Measurements from ENCODE around the gene PARD3.

PARD3 gene

GRCh38 chr10:34553747-34554146, 261.3 kb downstream of the PARD3 start:
- Histone ChIP-seq H3K27ac (no peak overlapping the region), H3K4me3 (no peak overlapping the region), H3K4me1 (peaks cover 0 to 12% (median 0%) of the 10 kb centered on the region in 4 donors), H3K9me3 (no peaks in the 10 kb centered on the region), H3K27me3 (no peaks in the 10 kb centered on the region), H3K36me3 (no peaks in the 10 kb centered on the region)
- TF ChIP-seq, protein P1, sequence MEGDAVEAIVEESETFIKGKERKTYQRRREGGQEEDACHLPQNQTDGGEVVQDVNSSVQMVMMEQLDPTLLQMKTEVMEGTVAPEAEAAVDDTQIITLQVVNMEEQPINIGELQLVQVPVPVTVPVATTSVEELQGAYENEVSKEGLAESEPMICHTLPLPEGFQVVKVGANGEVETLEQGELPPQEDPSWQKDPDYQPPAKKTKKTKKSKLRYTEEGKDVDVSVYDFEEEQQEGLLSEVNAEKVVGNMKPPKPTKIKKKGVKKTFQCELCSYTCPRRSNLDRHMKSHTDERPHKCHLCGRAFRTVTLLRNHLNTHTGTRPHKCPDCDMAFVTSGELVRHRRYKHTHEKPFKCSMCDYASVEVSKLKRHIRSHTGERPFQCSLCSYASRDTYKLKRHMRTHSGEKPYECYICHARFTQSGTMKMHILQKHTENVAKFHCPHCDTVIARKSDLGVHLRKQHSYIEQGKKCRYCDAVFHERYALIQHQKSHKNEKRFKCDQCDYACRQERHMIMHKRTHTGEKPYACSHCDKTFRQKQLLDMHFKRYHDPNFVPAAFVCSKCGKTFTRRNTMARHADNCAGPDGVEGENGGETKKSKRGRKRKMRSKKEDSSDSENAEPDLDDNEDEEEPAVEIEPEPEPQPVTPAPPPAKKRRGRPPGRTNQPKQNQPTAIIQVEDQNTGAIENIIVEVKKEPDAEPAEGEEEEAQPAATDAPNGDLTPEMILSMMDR (IDR thresholded peaks at IDR 0.05), result no peak
- DNase-seq, result no peak
- intact Hi-C loops (cut with DNase I; ENCODE audit: low total_unique reads), result no loop called here

- no peaks in the 10 kb centered on the region for H3K36me3 ChIP-seq
- no peak overlapping the region for H3K4me3 ChIP-seq
- TF ChIP-seq, protein P1 (IDR thresholded peaks at IDR 0.05), result no peak
- intact Hi-C loops (cut with DNase I; ENCODE audit: low total_unique reads), result no loop called here
- H3K27ac ChIP-seq, result no peak overlapping the region
- peaks cover 0 to 35% (median 0%) of the 10 kb centered on the region in 4 donors for H3K4me1 ChIP-seq
- H3K27me3 ChIP-seq, result no peaks in the 10 kb centered on the region
- DNase-seq, result no peak
- H3K9me3 ChIP-seq, result no peaks in the 10 kb centered on the region
Measured at GRCh38 chr10:34551295-34551694, 263.8 kb downstream of the PARD3 start.

DNA sequence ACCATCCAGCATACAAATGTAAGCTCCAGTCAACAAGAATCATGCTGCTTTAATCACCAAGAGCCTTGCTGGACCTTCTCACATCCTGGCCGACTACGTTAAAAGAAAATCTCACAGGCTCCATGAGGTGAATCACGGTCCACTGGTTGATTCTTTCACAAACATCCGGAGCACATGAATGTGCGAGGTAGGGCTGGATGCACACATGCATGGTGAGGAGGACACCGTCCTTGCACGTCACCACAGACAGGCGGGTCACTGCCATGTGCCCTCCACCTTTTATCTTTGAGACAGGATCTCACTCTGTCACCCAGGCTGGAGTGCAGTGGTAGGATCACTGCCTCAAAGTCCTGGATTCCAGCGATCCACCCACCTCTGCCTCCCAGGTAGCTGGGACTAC, 265.1 kb downstream of the PARD3 start:
- H3K9me3 ChIP-seq, result no peaks in the 10 kb centered on the region
- TF ChIP-seq, protein P1 (IDR thresholded peaks at IDR 0.05), result no peak
- H3K4me1 ChIP-seq, result peaks cover 0 to 37% (median 0%) of the 10 kb centered on the region in 4 donors
- no peak overlapping the region for H3K4me3 ChIP-seq
- H3K36me3 ChIP-seq, result no peaks in the 10 kb centered on the region
- intact Hi-C loops (cut with DNase I; ENCODE audit: low total_unique reads), result no loop called here
- no peak for DNase-seq
- H3K27ac ChIP-seq, result no peak overlapping the region
- no peaks in the 10 kb centered on the region for H3K27me3 ChIP-seq

DNA sequence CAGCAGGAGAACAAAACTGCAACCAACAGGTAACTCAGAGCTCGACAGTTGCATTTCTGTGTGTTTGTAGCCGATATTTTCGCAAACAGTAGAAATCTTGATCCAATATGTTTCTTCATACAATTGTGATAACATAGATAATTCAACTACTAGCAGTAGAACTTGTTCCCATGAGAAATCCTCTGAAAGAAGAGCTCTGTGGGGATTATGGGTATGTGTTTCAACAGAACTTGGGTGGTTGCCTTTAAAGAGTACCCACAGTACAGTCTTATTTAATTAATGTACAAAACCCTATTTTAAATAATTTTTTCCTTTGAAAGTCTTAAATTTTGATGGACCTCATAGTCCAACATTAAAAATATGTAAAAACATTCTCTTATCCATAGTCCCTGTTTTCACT, 266.1 kb downstream of the PARD3 start:
- H3K36me3 ChIP-seq, result no peaks in the 10 kb centered on the region
- H3K4me1 ChIP-seq, result peaks cover 0 to 37% (median 0%) of the 10 kb centered on the region in 4 donors
- intact Hi-C loops (cut with DNase I; ENCODE audit: low total_unique reads), result no loop called here
- H3K27me3 ChIP-seq, result no peaks in the 10 kb centered on the region
- no peak for DNase-seq
- TF ChIP-seq, protein P1 (IDR thresholded peaks at IDR 0.05), result no peak
- no peak overlapping the region for H3K27ac ChIP-seq
- H3K9me3 ChIP-seq, result no peaks in the 10 kb centered on the region
- H3K4me3 ChIP-seq, result no peak overlapping the region

DNA sequence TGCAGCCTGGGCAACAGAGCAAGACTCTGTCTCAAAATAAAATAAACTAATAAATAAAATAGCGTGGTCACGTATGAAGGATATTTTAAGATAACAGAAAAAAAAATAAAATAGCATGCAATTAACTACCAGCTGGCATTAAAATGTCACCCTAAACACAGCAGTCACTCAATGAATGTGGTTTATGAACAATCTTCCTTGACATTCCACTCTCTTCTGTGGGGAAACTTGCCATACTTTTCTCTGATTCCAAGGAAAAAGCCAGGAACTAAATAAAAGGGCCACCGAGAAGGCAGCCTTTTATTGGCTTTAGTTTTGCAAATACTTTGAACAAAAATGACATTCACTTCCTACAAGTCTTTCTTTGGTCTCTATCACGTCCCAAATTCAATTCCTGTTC, 266.6 kb downstream of the PARD3 start:
- Histone ChIP-seq H3K4me1 (peaks cover 0 to 37% (median 0%) of the 10 kb centered on the region in 4 donors), H3K4me3 (no peak overlapping the region), H3K9me3 (no peaks in the 10 kb centered on the region), H3K36me3 (no peaks in the 10 kb centered on the region), H3K27ac (no peak overlapping the region), H3K27me3 (no peaks in the 10 kb centered on the region)
- intact Hi-C loops (cut with DNase I; ENCODE audit: low total_unique reads), result no loop called here
- no peak for DNase-seq
- TF ChIP-seq, protein P1 (IDR thresholded peaks at IDR 0.05), result no peak

DNA sequence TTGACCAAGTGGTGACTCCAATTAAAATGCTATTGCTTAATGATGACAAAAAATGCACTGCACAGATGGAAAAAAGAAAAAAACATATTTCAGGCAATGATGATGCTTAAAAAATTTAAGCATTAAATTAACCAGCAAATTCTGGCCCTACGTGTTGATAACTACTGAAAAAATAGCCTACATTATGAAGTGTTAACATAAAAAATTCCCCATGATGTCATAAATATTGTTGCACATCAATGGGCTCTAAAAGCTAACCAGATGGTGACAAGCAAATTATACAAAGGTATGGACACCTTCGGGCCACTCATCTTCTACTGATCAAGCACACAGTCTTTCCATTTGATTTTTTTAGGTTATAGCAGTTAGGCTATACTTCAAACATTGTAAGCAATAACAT, 267.4 kb downstream of the PARD3 start:
- intact Hi-C loops (cut with DNase I; ENCODE audit: low total_unique reads), result no loop called here
- TF ChIP-seq, protein P1 (IDR thresholded peaks at IDR 0.05), result no peak

More for the DNA sequence above, 267.4 kb downstream of the PARD3 start:
- H3K9me3 ChIP-seq, result no peaks in the 10 kb centered on the region
- peaks cover 0 to 37% (median 0%) of the 10 kb centered on the region in 4 donors for H3K4me1 ChIP-seq
- no peak for DNase-seq
- no peak overlapping the region for H3K4me3 ChIP-seq
- no peak overlapping the region for H3K27ac ChIP-seq
- H3K27me3 ChIP-seq, result no peaks in the 10 kb centered on the region
- H3K36me3 ChIP-seq, result no peaks in the 10 kb centered on the region
